H1 (cell line): Measurements from ENCODE around the gene TAF5. TPM values are rescaled to one million over a fixed set of nuclear protein-coding genes. Genes with fewer than 3 reads are reported as not detected.

ENCODE experiments used
- CTCF ChIA-PET: fragments of 300-600 bp; sonication (Branson Sonifier 250); formaldehyde crosslinking; loops from one replicate; lab custom pipeline; 2021; ENCODE audit not compliant: partially characterized antibody; lab: Charles Lee
- POLR2A ChIA-PET: fragments of 300-600 bp; sonication (Branson Sonifier 250); formaldehyde crosslinking; loops from one replicate; lab custom pipeline; 2021; ENCODE audit warnings: inconsistent platforms; ENCODE audit not compliant: partially characterized antibody; lab: Charles Lee
- DNase-seq, 2 experiments: peaks; one replicate each; pipeline versions ENCODE4 v3.0.0 to v3.0.0-alpha.2; 2010 to 2022; ENCODE audit warnings: low spot score in 2 of 2, low read depth in 1 of 2, mixed read lengths in 1 of 2
- FAIRE-seq: peaks from 2 replicates; lab custom pipeline; 2011; peaks lifted over from hg19 to GRCh38; lab: Jason Lieb, UNC
- H2AFZ ChIP-seq: 2 replicates; pipeline ENCODE4 v1.8.1; 2012; ENCODE audit warnings: low read length, inconsistent platforms
- H2AK5ac ChIP-seq: 2 replicates; pipeline ENCODE4 v1.6.1; 2013; ENCODE audit warnings: low read depth, low read length
- H2BK120ac ChIP-seq: replicated peaks from 2 replicates; pipeline ENCODE3; 2013; ENCODE audit warnings: low read depth, low read length, inconsistent platforms
- H2BK12ac ChIP-seq: 2 replicates; pipeline ENCODE4 v1.6.1; 2013; ENCODE audit warnings: low read depth, low read length
- H2BK15ac ChIP-seq: 2 replicates; pipeline ENCODE4 v1.6.1; 2013; ENCODE audit warnings: low read length
- H2BK20ac ChIP-seq: 2 replicates; pipeline ENCODE4 v1.6.1; 2013; ENCODE audit warnings: low read length
- H2BK5ac ChIP-seq: 2 replicates; pipeline ENCODE4 v1.6.1; 2013; ENCODE audit warnings: low read depth, low read length
- H3K14ac ChIP-seq: 2 replicates; pipeline ENCODE4 v1.6.1; 2013; ENCODE audit warnings: inconsistent platforms; ENCODE audit not compliant: insufficient read length
- H3K18ac ChIP-seq: 2 replicates; pipeline ENCODE4 v1.6.1; 2013; ENCODE audit warnings: low read length; ENCODE audit errors: extremely low read depth
- H3K23ac ChIP-seq: 2 replicates; pipeline ENCODE4 v1.6.1; 2013; ENCODE audit warnings: inconsistent platforms; ENCODE audit not compliant: insufficient read length
- H3K23me2 ChIP-seq: 2 replicates; pipeline ENCODE4 v1.6.1; 2013; ENCODE audit warnings: low read depth, low read length
- H3K27ac ChIP-seq: 2 replicates; pipeline ENCODE4 v1.6.1; 2011; ENCODE audit warnings: low read depth, low read length, inconsistent platforms
- H3K27me3 ChIP-seq, 4 experiments: replicated peaks in 1 of 4; 1 replicate in 1 of 4; 2 replicates in 3 of 4; pipeline versions ENCODE4 v1.6.1 to v1.8.1; 2011 to 2013; ENCODE audit warnings: low read length in 3 of 4, mild to moderate bottlenecking in 3 of 4, inconsistent platforms in 2 of 4, mixed read lengths in 2 of 4, moderate library complexity in 1 of 4; ENCODE audit not compliant: control insufficient read depth in 3 of 4, insufficient read depth in 3 of 4; ENCODE audit errors: extremely low read depth in 1 of 4
- H3K36me3 ChIP-seq, 4 experiments: 2 replicates each; pipeline versions ENCODE4 v1.6.1 to v1.8.1; 2011 to 2013; ENCODE audit warnings: mild to moderate bottlenecking in 4 of 4, low read length in 3 of 4, moderate library complexity in 2 of 4, control low read depth in 1 of 4, inconsistent platforms in 1 of 4; ENCODE audit not compliant: insufficient read depth in 4 of 4, control insufficient read depth in 2 of 4
- H3K4ac ChIP-seq: replicated peaks from 2 replicates; pipeline ENCODE3; 2013; ENCODE audit warnings: low read length, low read depth, mixed read lengths, inconsistent platforms; ENCODE audit not compliant: insufficient read length
- H3K4me1 ChIP-seq, 4 experiments: replicated peaks in 1 of 4; 1 replicate in 1 of 4; 2 replicates in 3 of 4; pipeline versions ENCODE4 v1.6.1 to v1.8.1; 2011 to 2013; ENCODE audit warnings: low read length in 3 of 4, inconsistent platforms in 2 of 4, mixed read lengths in 1 of 4; ENCODE audit not compliant: insufficient read depth in 4 of 4, control insufficient read depth in 3 of 4
- H3K4me2 ChIP-seq, 2 experiments: 2 replicates each; pipeline versions ENCODE4 v1.6.1 to v1.8.1; 2011 to 2013; ENCODE audit warnings: low read depth in 2 of 2, low read length in 2 of 2, control low read depth in 1 of 2, inconsistent platforms in 1 of 2, mild to moderate bottlenecking in 1 of 2; ENCODE audit not compliant: insufficient read depth in 1 of 2
- H3K4me3 ChIP-seq, 4 experiments: fragments of 200-600, 300-600 bp in 1 of 4; sonication (generic), shearing (Covaris generic), sonication (Bioruptor Twin) in 1 of 4; 2 replicates each; pipeline versions ENCODE4 v1.5.1 to v1.8.1; 2011 to 2016; ENCODE audit warnings: low read length in 4 of 4, low read depth in 3 of 4, control low read depth in 2 of 4, inconsistent platforms in 2 of 4, mild to moderate bottlenecking in 2 of 4, mixed read lengths in 1 of 4, moderate library complexity in 1 of 4; ENCODE audit not compliant: insufficient read depth in 2 of 4; ENCODE audit errors: extremely low read depth in 1 of 4
- H3K56ac ChIP-seq: replicated peaks from 2 replicates; pipeline ENCODE3; 2013; ENCODE audit warnings: low read depth, mild to moderate bottlenecking, mixed read lengths, low read length, inconsistent platforms; ENCODE audit not compliant: insufficient read length
- H3K79me1 ChIP-seq: 2 replicates; pipeline ENCODE4 v1.6.1; 2013; ENCODE audit warnings: low read depth, low read length, control low read depth
- H3K79me2 ChIP-seq, 2 experiments: 2 replicates each; pipeline versions ENCODE4 v1.6.1 to v1.8.1; 2012 to 2013; ENCODE audit warnings: low read length in 2 of 2, mild to moderate bottlenecking in 2 of 2, inconsistent platforms in 1 of 2; ENCODE audit not compliant: insufficient read depth in 2 of 2, control insufficient read depth in 1 of 2
- H3K9ac ChIP-seq, 4 experiments: replicated peaks in 1 of 4; 1 replicate in 1 of 4; 2 replicates in 3 of 4; pipeline versions ENCODE4 v1.6.1 to v1.8.1; 2011 to 2013; ENCODE audit warnings: low read depth in 3 of 4, low read length in 3 of 4, control low read depth in 2 of 4, mild to moderate bottlenecking in 2 of 4, moderate library complexity in 2 of 4, inconsistent platforms in 1 of 4; ENCODE audit errors: extremely low read depth in 1 of 4
- H3K9me3 ChIP-seq, 2 experiments: 2 replicates each; pipeline versions ENCODE4 v1.6.1 to v1.8.1; 2012 to 2013; ENCODE audit warnings: mild to moderate bottlenecking in 2 of 2, moderate library complexity in 2 of 2, control low read depth in 1 of 2, inconsistent platforms in 1 of 2, low read depth in 1 of 2, low read length in 1 of 2, mixed read lengths in 1 of 2; ENCODE audit not compliant: insufficient read depth in 2 of 2
- H4K20me1 ChIP-seq, 2 experiments: replicated peaks in 1 of 2; 2 replicates each; pipeline versions ENCODE3 to v1.8.1; 2011 to 2013; ENCODE audit warnings: inconsistent platforms in 2 of 2, low read length in 2 of 2, mild to moderate bottlenecking in 1 of 2; ENCODE audit not compliant: insufficient read depth in 2 of 2, control insufficient read depth in 1 of 2
- H4K5ac ChIP-seq: 2 replicates; pipeline ENCODE4 v1.6.1; 2013; ENCODE audit warnings: low read length, low read depth, mixed read lengths, inconsistent platforms; ENCODE audit not compliant: insufficient read length
- H4K8ac ChIP-seq: 2 replicates; pipeline ENCODE4 v1.8.0; 2013; ENCODE audit warnings: mild to moderate bottlenecking, moderate library complexity, low read length, inconsistent platforms; ENCODE audit not compliant: insufficient read depth; ENCODE audit errors: extremely low read depth
- H4K91ac ChIP-seq: replicated peaks from 2 replicates; pipeline ENCODE3; 2013; ENCODE audit warnings: low read length, mixed read lengths, inconsistent platforms; ENCODE audit not compliant: insufficient read length
- MAFK ChIP-seq: IDR thresholded peaks from 2 replicates; pipeline ENCODE4 v1.6.1; 2012; ENCODE audit warnings: low read depth, mild to moderate bottlenecking, improper control_type of control experiment, low read length
- WGBS, 2 experiments: shearing (Covaris generic) in 1 of 2; methylation state at CpG; one replicate each; pipeline versions ENCODE4 v1.1.6 to v1.1.7; 2013 to 2015; ENCODE audit warnings: low lambda C conversion rate in 2 of 2, mixed read lengths in 2 of 2, inconsistent platforms in 1 of 2, low coverage in 1 of 2, missing lambda C conversion rate in 1 of 2; ENCODE audit not compliant: insufficient replicate concordance in 2 of 2, insufficient coverage in 1 of 2, insufficient read length in 1 of 2; ENCODE audit errors: extremely low coverage in 1 of 2, missing lambda C conversion rate in 1 of 2; 5-methylcytosine and 5-hydroxymethylcytosine counted together
- polyA plus RNA-seq, 7 experiments: library from polyadenylated mRNA; depleted of rRNA in 3 of 7; stranded (reverse) in 5 of 7; unstranded in 2 of 7; fragments of >200 nt in 5 of 7; fragments of 200-250 nt in 2 of 7; gene quantifications; 1 replicate in 5 of 7; 2 replicates in 1 of 7; 4 replicates in 1 of 7; pipeline versions ENCODE4 v1.2.1 to v1.2.3, GENCODE V29; 2011 to 2013; ENCODE audit warnings: missing spikeins in 2 of 7, mixed read lengths in 2 of 7
- total RNA-seq: library from RNA; stranded (reverse); fragmentation: NEBNext Ultra II Directional; extraction: Animal tissue kit (Norgen Biotek cat#: 25700); gene quantifications from 2 replicates; pipeline ENCODE4 v1.2.1, GENCODE V29; 2021

The TAF5 gene
- total and polyA plus RNA-seq, 2 of the 8 experiments (the other 6 are each of a cell fraction or from before 2014, with no cell fraction given) = 5.8 to 15.6 TPM

DNA sequence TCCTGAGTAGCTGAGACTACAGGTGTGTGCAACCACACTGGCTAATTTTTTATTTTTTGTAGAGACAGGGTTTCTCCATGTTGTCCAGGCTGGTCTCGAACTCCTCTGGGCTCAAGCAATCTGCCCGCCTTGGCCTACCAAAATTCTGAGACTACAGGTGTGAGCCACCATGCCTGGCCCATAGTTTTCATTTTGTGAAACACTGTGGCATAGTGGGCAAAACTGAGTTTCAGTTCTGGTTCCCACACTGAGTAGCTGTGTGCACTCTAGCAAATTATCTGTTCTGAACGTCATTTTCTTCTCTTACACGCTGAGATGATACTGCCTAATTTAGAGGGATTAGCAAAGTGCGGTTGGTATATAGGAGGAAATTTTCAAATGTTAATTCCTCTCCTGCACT is 15.0 kb downstream of the TAF5 start:
- Histone ChIP-seq H2BK5ac (no peak overlapping the region), H4K91ac (no peak overlapping the region), H3K9me3 (no peaks in the 10 kb centered on the region), H3K4me1 (no peaks in the 10 kb centered on the region), H3K27ac (no peak overlapping the region), H3K14ac (no peak overlapping the region), H3K23me2 (no peaks in the 10 kb centered on the region), H3K4ac (no peak overlapping the region), H4K20me1 (no peaks in the 10 kb centered on the region), H4K8ac (no peak overlapping the region), H2BK12ac (no peak overlapping the region), H3K18ac (no peak overlapping the region), H3K56ac (no peak overlapping the region), H2BK15ac (no peak overlapping the region), H3K27me3 (no peaks in the 10 kb centered on the region), H2AFZ (no peak overlapping the region), H3K9ac (no peak overlapping the region), H3K4me3 (no peak overlapping the region), H2BK20ac (no peak overlapping the region), H3K79me1 (no peaks in the 10 kb centered on the region), H4K5ac (no peak overlapping the region), H2AK5ac (no peak overlapping the region), H3K4me2 (no peak overlapping the region), H3K23ac (no peak overlapping the region), H3K79me2 (no peaks in the 10 kb centered on the region), H3K36me3 (peaks cover 2 to 24% (median 6%) of the 10 kb centered on the region in 4 experiments; a peak in 5 of 8 replicates), H2BK120ac (no peak overlapping the region)
- WGBS, 2 experiments = 91% methylated on average over 5 of the region's 5 CpGs; no CpG with 5 or more reads in 1 of the 2 experiments
- DNase-seq (no peak), FAIRE-seq (no peak)
- ChIA-PET CTCF (interaction anchor here (1.1 kb wide), 1 partner anchor 15 kb away, joined by 4 read pairs; no protein-coding TSS in a partner anchor), POLR2A (interaction anchor here (3.8 kb wide), 1 partner anchor 13 kb away, joined by 13 read pairs; the partner anchor contains the start of genes ATP5MK and PDCD11)
- TF ChIP-seq MAFK = no peak
